OCI-LY3 (cell line): Measurements from ENCODE around the gene JPT2.

ENCODE experiments used
- H2AFZ ChIP-seq: fragments of 200-600, 300-600 bp; shearing (Covaris generic); 2 replicates; pipeline ENCODE4 v1.6.0; 2014; ENCODE audit warnings: antibody characterized with exemption, low read depth, low read length
- H3K27ac ChIP-seq: fragments of 200-600, 300-600 bp; sonication (generic); 2 replicates; pipeline ENCODE4 v1.5.1; 2014; ENCODE audit warnings: mild to moderate bottlenecking, low read length, moderate library complexity, mixed read lengths
- H3K27me3 ChIP-seq: fragments of 200-600, 300-600 bp; sonication (generic); 2 replicates; pipeline ENCODE4 v1.6.1; 2014; ENCODE audit warnings: low read depth, low read length, mixed read lengths
- H3K36me3 ChIP-seq: fragments of 200-600, 300-600 bp; sonication (generic); replicated peaks from 2 replicates; pipeline ENCODE3; 2014; ENCODE audit warnings: low read depth, low read length, mixed read lengths
- H3K4me1 ChIP-seq: fragments of 300-600, 200-600 bp; sonication (generic); 2 replicates; pipeline ENCODE4 v1.6.1; 2014; ENCODE audit warnings: low read length, mixed read lengths
- H3K4me2 ChIP-seq: fragments of 200-600, 300-600 bp; sonication (generic); 2 replicates; pipeline ENCODE4 v1.6.1; 2014; ENCODE audit warnings: low read length, mixed read lengths
- H3K4me3 ChIP-seq: fragments of 300-600, 200-600 bp; sonication (generic); 2 replicates; pipeline ENCODE4 v1.5.1; 2014; ENCODE audit warnings: antibody characterized with exemption, mild to moderate bottlenecking, low read length, moderate library complexity
- H3K79me2 ChIP-seq: fragments of 300-600, 200-600 bp; shearing (Covaris generic); 2 replicates; pipeline ENCODE4 v1.6.1; 2014; ENCODE audit warnings: mild to moderate bottlenecking, low read length, mixed read lengths
- H3K9ac ChIP-seq: fragments of 300-600, 200-600 bp; shearing (Covaris generic); 2 replicates; pipeline ENCODE4 v1.6.0; 2014; ENCODE audit warnings: mild to moderate bottlenecking, low read length, moderate library complexity
- H3K9me3 ChIP-seq: fragments of 200-600, 300-600 bp; shearing (Covaris generic); 2 replicates; pipeline ENCODE4 v1.6.1; 2014; ENCODE audit warnings: low read length, mixed read lengths; ENCODE audit not compliant: insufficient read depth
- H4K20me1 ChIP-seq: fragments of 200-600, 300-600 bp; sonication (generic); 2 replicates; pipeline ENCODE4 v1.6.1; 2016; ENCODE audit warnings: low read length, mixed read lengths; ENCODE audit not compliant: insufficient read depth
- CTCF ChIP-seq: fragments of 200-600, 300-600 bp; sonication (generic); IDR thresholded peaks from 2 replicates; pipeline ENCODE4 v1.5.1; 2014; ENCODE audit warnings: antibody characterized with exemption, low read length, low read depth
- EZH2phosphoT487 ChIP-seq: fragments of 200-600 bp; shearing (Covaris generic); IDR thresholded peaks from 2 replicates; pipeline ENCODE4 v1.6.1; 2018; ENCODE audit warnings: antibody characterized with exemption, mixed run types, low read depth

Gene JPT2

GRCh38 chr16:1688807-1689560, 10.9 kb downstream of the JPT2 start:
- no peaks in the 10 kb centered on the region for H3K4me1 ChIP-seq
- no peak overlapping the region for H3K4me3 ChIP-seq
- TF ChIP-seq EZH2phosphoT487: no peak
- TF ChIP-seq CTCF: no peak
- peaks cover 58% of the 10 kb centered on the region for H3K36me3 ChIP-seq
- no peak overlapping the region for H2AFZ ChIP-seq
- no peaks in the 10 kb centered on the region for H3K27me3 ChIP-seq
- H3K4me2 ChIP-seq: no peak overlapping the region
- H3K9me3 ChIP-seq: no peaks in the 10 kb centered on the region
- H3K27ac ChIP-seq: no peak overlapping the region
- peaks cover 12% of the 10 kb centered on the region for H4K20me1 ChIP-seq
- H3K9ac ChIP-seq: no peak overlapping the region
- H3K79me2 ChIP-seq: peaks cover 80% of the 10 kb centered on the region

GRCh38 chr16:1689853-1690252, 11.8 kb downstream of the JPT2 start:
- peaks cover 61% of the 10 kb centered on the region for H3K36me3 ChIP-seq
- peaks cover 74% of the 10 kb centered on the region for H3K79me2 ChIP-seq
- H3K27me3 ChIP-seq: no peaks in the 10 kb centered on the region
- TF ChIP-seq CTCF (no peak), EZH2phosphoT487 (no peak)
- H3K4me2 ChIP-seq: no peak overlapping the region
- no peak overlapping the region for H2AFZ ChIP-seq
- no peaks in the 10 kb centered on the region for H3K4me1 ChIP-seq
- H3K9ac ChIP-seq: no peak overlapping the region
- H4K20me1 ChIP-seq: peaks cover 12% of the 10 kb centered on the region
- H3K27ac ChIP-seq: no peak overlapping the region
- no peaks in the 10 kb centered on the region for H3K9me3 ChIP-seq
- H3K4me3 ChIP-seq: no peak overlapping the region

GRCh38 chr16:1690810-1691209, 12.7 kb downstream of the JPT2 start:
- Histone ChIP-seq H3K27ac (no peak overlapping the region), H3K4me2 (no peak overlapping the region), H2AFZ (no peak overlapping the region), H3K36me3 (peaks cover 58% of the 10 kb centered on the region), H3K4me1 (no peaks in the 10 kb centered on the region), H4K20me1 (peaks cover 12% of the 10 kb centered on the region), H3K79me2 (peaks cover 65% of the 10 kb centered on the region), H3K9me3 (no peaks in the 10 kb centered on the region), H3K27me3 (no peaks in the 10 kb centered on the region), H3K9ac (no peak overlapping the region), H3K4me3 (no peak overlapping the region)
- TF ChIP-seq EZH2phosphoT487: no peak
- TF ChIP-seq CTCF: no peak

GRCh38 chr16:1691276-1691675, 13.2 kb downstream of the JPT2 start:
- Histone ChIP-seq H3K79me2 (peaks cover 62% of the 10 kb centered on the region), H4K20me1 (peaks cover 12% of the 10 kb centered on the region), H3K36me3 (peaks cover 58% of the 10 kb centered on the region), H3K4me1 (no peaks in the 10 kb centered on the region), H3K9ac (no peak overlapping the region), H3K27me3 (no peaks in the 10 kb centered on the region), H2AFZ (no peak overlapping the region), H3K27ac (no peak overlapping the region), H3K4me2 (no peak overlapping the region), H3K4me3 (no peak overlapping the region), H3K9me3 (no peaks in the 10 kb centered on the region)
- TF ChIP-seq EZH2phosphoT487 (no peak), CTCF (no peak)
